Eye (tissue), 1 donor: Measurements from ENCODE around the gene ADGRL3.
"Not testable (repeated sequence)": the region's sequence is repeated elsewhere in the genome, so short reads cannot be mapped to it uniquely, and the experiment has no call there.

Experiments
- DNase-seq: peaks from one replicate; pipeline ENCODE4 v3.0.0-alpha.2; 2015

The ADGRL3 gene

DNA sequence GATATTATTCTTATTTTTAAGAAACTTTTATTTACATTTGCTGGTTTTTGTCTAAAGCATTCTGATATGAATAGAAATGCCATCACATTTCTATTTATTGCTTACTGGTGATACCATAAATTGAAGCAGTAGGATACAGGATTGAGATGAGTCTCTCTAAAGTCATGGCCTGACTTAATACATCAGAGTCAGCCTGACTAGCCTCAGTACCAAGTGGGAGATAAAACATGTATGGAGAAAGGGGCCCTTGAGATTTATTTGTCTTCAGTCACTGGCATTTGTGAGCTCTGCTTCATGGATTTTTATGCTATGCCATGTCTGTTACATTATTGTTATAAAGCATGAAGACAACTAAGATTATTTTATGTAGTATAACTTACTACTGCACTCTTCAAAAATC lies 465.5 kb downstream of the ADGRL3 start:
- DNase-seq = no peak

DNA sequence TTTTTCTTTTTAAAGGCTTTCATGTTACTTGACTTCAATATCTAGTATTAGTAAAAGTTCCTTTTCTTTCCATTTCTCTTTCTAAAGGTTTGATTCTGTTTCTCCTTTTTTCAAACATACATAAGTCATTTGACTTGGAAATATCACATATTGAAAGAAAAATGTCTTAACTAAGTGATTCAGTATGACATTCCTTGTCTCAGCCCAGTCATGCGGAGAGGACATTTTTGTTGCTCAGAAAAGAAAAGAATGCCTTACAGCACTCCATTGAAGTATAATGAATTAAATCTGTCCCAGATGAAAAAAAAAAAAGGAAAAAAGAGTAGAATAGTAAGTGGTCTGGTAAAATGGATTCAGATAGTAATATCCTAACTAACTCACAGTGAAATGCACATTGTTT lies 466.1 kb downstream of the ADGRL3 start:
- peak; percentile 91 for DNase-seq

DNA sequence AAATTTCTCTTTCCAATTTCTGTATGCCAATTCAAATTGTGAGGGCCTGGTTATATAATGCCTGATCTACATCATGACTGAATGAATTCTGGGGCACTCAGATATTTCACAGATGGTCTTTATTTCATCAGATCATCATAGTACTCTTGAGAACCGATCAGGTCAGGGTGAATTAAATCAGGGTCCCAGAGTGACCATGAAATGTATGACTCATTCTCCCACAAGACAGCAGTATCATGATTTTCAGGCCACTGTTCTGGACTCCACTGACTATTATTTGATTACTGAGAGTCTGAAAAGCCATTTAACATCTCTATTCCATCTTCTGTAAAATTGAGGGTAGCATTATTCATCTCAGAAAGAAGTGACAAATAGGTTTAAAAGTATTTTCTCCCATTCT lies 471.5 kb downstream of the ADGRL3 start:
- DNase-seq = no peak

DNA sequence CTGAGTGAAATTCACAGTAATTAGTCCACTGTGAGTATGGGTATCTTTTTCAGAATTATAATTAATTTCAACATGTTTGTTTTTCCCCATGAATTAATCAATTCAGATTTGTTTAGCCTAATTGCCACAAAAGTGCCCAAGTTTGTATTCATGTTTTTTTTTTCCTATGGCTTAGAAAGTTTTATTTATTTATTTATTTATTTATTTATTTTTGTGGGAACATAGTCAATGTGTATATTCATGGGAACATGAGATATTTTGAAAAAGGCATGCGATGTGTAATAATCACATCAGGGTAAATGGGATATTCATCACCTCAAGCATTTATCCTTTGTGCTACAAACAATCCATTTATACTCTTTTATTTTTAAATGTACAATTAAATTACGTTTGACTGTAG lies 475.3 kb downstream of the ADGRL3 start:
- no peak for DNase-seq

DNA sequence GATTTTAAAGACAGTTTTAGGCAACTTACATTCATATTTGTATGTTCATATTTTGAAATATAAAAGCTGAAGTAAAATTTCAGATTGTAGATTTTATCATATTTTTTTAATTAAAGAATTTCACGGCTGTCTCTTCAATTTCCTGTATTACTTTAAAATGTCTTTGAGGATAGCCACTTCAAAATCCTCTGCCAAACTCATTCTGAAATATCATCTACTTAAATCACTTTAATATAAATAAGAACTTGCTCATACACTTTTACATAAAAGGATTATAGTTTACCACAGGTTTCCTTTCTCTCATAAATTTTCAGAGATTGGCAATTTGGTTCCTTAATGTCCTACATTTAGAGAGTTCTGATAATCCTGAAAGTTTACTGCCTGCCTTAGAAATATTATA lies 478.2 kb downstream of the ADGRL3 start:
- no peak for DNase-seq

DNA sequence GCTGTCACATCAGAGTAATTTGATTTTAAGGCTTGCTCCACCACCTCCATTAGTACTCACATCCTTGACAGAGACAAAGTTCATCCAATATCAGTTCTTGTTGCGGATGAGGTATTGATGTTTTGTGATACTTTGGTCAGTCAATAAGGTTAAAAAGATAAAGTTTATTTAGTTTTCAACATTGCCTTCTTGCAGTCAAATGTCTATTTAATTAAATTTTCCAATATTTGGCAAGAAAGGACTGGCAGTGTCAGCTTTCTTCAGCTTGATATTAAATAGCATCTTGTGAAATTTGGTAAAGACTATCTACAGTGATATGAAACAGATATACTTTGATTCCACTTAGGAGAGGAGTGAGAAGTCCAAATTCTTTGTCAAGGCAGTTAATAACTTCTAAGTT lies 493.4 kb downstream of the ADGRL3 start:
- no peak for DNase-seq

DNA sequence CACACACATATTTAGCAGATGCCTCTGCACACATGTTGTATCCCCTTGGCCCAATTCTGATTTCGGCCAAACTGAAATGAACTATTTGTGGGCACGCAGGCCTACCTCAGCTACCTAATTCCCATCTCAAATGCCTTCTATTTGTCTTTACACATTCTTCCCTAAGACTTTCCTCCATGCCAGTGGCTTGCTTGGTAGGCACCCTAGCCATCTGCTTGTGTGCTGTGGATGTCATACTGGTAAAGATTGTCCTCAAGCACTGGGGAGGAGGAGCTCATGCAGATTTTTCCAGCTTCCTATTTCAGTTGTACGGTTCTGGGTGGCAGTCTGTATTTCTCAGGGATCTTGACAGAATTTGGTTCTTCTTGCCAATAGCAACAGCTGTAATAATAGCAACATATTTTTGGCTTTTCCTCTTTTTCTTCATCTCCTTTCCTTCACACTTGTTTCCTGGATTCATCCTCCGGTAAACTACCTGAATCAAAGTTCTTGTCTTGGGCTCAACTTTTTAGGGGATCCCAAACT lies 514.3 kb downstream of the ADGRL3 start:
- no peak for DNase-seq

DNA sequence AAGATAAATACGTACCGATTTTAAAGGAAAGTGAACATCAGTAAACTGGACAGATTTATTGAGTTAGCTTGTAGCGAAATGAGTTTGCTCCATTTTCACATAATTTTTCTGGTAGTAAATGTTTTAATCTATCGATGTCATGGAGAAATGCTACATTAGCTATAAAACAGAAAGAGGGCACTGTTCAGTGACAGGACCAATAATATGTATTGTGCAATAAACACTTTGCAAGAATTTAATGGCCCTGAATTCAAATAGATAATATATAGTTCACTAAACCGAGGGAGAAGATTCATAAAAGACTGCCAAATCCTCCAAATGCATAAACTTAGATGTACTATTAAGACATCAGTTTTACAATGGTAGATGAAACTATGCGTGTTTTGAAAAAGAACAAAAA lies 516.3 kb downstream of the ADGRL3 start:
- DNase-seq = no peak

DNA sequence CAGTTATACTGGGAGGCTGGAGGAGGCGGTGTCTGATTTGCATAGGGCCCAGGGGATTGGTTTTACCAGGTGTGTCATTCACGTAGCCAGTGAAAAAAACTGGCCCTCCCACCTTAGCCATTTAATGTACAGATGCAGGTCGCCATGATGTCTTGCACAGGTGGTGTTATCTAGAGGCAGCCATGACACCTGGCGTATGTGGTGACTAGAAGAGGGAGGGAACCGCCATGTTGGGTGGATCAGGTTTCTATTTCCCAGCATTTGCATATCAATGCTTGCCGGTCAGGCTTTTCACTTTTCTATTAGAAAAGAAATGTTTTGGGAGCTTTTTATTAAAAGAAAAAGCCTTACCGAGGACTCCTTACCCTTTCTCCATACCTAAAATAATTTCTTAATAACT lies 523.4 kb downstream of the ADGRL3 start:
- no peak for DNase-seq

DNA sequence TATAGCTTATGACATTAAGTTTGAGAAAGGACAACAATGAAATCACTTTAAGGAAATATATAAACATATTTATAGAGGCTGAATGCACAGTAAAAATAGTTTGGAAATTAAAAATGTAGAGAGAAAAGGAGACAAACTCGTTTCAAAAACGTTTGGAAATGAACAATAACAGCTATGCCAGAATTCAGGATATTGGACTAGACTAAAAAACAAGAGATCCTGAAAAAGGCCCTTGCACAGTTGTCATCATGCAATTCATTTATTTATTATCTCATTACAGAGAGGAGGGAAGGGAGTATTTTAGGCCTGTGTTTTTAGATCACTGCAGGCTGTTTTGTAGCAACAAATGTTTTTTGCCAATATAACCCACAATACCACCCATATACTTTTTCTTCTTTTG lies 527.2 kb downstream of the ADGRL3 start:
- DNase-seq = no peak

DNA sequence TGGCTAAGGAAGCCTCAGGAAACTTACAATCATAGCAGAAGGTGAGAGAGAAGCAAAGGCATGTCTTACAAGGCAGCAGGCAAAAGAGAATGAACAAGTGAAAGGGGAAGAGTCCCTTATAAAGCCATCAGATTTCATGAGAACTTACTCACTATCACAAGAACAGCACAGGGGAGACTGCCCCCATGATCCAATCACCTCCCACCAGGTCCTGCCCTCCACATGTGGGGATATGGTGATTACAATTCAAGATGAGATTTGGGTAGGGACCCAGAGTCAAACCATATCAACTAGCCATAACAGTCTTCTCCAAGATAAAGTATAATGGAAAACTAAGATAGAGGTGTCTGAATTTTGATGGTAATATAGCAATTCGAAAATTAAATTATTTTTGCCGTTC lies 534.3 kb downstream of the ADGRL3 start:
- DNase-seq = no peak

DNA sequence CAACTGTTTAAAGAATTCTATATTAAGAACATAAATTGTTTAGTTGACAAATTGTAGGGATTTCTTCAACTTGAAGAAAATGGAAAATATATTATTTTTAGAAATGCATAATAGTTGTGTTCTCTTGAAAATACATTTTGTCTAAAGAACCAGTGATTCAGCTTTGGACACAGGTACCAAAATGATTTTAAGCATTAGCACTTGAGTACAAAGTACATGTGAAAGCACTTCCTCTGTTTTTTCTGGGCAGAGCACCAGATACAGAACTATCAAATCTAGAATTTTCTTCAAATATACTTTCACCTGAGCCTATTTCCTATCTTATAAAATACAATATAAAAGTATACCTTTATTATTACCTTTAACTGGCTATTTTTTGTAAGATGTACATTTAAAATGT lies 539.8 kb downstream of the ADGRL3 start:
- DNase-seq = no peak

DNA sequence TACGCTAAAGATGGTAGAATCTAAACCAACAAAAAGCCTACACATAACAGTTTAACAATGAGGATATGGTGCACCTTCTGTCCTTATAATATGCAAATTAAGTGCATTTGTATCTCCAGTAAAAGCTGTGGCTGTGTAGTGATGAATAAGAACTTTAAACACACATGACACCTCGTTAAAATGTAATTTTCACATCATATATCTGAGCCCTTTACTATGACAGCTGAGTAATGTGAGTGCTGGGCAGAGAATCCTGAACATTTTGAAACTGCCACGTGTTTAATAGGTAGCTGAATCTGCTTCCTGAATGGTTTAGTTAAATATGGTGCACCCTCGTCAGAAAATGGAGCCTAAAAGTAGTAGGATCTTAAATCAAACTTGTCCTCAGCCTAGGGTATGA lies 540.8 kb downstream of the ADGRL3 start:
- DNase-seq = peak; percentile 8

DNA sequence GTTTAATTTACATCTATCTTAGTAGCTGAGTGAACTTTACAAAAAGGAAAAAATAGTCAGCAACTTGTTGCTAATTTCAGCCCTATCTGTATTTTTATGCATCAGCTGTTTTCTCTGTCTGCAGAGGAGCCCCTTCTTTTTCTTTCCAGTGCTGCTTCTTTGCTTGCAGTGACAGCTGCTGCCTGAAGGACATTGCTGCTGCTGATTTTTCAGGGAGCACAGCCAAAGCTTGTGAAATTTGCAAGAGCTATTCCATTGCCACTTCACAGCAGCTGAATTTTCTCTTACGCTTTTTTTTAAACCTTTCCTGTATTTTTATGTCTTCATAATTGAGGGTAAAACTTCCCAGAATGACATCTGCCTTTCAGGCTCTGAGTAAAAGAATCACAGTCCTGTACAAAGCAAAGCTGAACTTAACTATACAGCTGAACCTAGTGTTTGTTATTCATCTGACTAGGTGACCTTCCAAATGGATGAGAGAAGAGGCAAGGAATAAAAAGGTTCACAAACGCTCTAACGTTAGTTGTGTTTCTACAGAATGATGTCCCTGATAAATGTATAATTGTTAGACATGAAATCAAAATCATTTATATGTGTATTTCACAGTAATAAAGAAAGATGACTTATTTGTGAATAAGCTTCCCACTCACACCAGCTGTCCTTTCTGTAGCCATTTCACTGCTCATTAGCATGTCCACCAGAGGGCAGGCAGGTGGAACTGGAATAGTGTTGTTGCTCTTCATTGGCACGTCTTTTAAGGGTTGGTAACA lies 541.4 kb downstream of the ADGRL3 start:
- DNase-seq = peak; percentile 42

DNA sequence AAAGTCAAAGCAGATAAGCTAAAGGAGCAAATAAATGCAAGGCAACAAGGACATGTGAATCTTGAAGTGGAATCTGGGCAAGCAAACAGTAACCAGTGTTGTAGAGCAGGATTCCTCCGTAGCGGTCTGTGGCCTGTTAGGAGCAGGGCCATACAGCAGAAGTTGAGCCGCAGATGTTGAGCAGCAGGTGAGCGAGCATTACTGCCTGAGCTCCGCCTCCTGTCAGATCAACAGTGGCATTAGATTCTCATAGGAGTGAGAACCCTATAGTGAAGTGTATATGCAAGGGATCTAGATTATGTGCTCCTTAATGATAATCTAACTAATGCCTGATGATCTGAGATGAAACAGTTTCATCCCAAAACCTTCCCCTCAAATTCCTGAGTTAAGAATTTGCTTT lies 550.7 kb downstream of the ADGRL3 start:
- no peak for DNase-seq

DNA sequence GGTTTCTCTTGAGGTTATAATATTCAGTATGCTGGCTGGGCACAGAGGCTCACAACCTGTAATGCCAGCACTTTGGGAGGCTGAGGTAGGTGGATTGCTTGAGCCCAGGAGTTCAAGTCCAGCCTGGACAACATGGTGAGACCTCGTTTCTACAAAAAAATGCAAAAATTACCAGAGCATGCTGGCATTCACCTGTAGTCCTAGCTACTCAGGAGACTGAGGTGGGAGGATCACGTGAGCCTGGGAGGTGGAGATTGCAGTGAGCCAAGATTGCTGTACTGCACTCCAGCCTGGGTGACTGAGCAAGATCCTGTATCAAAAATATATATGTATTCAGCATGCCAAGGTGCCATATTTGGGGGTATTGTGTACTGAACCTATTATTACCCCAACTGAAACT lies 552.5 kb downstream of the ADGRL3 start:
- DNase-seq = no peak

DNA sequence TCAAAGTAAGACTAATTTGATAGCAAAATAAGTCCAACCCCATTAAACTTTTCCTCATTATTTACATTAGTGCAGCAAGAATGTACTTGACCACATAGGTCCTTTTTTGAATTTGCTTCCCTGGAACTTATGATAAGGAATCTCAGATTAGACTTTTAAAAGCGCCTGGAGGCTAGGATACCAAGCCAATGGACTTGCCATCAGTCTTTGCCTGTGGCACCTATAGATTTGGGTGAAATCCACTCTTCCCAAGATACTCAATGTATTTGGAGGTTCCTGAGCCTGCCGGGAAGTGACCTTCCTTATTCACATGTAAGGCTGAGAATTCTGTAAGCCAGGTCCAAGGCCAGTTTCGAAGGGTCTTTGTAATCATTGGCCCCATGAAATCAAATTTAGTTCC lies 553.6 kb downstream of the ADGRL3 start:
- no peak for DNase-seq

DNA sequence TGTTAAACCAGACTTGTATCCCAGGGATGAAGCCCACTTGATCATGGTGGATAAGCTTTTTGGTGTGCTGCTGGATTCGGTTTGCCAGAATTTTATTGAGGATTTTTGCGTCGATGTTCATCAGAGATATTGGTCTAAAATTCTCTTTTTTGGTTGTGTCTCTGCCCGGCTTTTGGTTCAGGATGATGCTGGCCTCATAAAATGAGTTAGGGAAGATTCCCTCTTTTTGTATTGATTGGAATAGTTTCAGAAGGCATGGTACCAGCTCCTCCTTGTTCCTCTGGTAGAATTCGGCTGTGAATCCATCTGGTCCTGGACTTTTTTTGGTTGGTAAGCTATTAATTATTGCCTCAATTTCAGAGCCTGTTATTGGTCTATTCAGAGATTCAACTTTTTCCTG lies 556.8 kb downstream of the ADGRL3 start:
- DNase-seq = not testable (repeated sequence)

DNA sequence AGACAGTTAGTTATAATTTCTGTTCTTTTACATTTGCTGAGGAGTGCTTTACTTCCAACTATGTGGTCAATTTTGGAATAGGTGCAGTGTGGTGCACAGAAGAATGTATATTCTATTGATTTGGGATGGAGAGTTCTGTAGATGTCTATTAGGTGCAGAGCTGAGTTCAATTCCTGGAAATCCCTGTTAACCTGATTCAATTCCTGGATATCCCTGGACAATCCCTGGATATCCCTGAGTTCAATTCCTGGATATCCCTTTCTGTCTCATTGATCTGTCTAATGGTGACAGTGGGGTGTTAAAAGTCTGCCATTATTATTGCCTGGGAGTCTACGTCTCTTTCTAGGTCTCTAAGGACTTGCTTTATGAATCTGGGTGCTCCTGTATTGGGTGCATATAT lies 557.9 kb downstream of the ADGRL3 start:
- DNase-seq = not testable (repeated sequence)

DNA sequence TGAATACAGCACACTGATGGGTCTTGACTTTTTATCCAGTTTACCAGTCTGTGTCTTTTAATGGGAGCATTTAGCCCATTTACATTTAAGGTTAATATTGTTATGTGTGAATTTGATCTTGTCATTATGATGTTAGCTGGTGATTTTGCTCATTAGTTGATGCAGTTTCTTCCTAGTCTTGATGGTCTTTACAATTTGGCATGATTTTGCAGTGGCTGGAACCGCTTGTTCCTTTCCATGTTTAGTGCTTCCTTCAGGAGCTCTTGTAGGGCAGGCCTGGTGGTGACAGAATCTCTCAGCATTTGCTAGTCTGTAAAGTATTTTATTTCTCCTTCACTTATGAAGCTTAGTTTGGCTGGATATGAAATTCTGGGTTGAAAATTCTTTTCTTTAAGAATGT lies 558.5 kb downstream of the ADGRL3 start:
- not testable (repeated sequence) for DNase-seq

DNA sequence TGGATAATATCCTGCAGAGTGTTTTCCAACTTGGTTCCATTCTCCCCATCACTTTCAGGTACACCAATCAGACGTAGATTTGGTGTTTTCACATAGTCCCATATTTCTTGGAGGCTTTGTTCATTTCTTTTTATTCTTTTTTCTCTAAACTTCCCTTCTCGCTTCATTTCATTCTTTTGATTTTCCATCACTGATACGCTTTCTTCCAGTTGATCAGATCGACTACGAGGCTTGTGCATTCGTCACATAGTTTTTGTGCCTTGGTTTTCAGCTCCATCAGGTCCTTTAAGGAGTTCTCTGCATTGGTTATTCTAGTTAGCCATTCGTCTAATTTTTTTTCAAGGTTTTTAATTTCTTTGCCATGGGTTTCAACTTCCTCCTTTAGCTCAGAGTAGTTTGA lies 559.1 kb downstream of the ADGRL3 start:
- DNase-seq = not testable (repeated sequence)

DNA sequence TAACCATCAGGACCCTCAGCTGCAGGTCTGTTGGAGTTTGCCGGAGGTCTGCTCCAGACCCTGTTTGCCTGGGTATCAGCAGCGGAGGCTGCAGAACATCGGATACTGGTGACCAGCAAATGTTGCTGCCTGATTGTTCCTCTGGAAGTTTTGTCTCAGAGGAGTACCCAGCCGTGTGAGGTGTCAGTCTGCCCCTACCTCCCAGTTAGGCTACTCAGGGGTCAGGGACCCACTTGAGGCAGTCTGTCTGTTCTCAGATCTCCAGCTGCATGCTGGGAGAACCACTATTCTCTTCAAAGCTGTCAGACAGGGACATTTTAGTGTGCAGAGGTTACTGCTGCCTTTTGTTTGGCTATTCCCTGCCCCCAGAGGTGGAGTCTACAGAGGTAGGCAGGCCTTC lies 559.8 kb downstream of the ADGRL3 start:
- not testable (repeated sequence) for DNase-seq

DNA sequence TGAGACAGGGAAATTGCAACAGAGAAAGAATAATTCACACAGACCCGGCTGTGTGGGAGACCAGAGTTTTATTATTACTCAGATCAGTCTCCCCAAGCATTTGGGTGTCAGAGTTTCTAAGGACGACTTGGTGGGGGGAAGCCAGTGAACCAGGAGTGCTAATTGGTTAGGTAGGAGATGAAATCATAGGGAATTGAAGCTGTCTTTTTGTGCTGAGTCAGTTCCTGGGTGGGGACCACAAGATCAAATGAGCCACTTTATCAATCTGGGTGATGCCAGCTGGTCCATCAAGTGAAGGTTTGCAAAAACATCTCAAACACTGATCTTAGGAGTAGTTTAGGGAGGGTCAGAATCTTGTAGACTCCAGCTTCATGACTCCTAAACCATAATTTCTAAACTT lies 560.7 kb downstream of the ADGRL3 start:
- DNase-seq = no peak

DNA sequence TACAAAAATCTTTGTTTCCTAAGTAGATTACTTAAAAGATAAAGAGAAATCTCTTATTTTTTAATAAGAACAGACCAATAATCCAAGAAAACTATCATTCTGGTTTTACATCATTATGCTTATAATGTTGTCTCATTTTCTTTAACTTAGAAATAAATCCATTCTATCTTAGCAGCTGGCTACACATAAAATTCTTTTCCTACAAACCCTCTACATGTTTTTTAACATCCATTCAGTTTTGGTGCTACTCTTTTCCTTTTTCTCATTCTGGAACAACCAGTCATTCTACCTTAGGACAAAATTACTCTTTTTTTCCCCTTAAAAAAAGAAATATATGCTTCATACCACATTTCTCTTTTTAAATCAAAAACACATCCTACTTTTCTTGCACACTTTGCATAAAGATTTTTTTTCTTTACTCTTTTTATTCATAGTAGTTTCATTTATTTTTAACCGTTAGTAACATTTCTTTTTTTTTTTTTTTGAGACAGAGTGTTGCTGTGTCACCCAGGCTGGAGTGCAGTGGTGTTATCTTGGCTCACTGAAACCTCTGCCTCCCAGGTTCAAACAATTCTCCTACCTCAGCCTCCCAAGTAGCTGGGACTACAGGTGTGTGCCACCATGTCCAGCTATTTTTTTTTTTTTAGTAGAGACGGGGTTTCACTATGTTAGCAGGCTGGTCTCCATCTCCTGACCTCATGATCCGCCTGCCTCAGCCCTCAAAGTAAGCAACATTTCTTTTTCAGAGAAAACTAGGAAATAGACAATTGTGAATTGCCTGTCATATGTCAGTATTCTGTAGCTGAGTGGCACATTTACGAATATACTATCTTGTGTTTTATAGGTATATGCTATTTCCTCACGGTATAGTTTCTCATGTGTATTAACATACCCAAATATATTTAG lies 562.8 kb downstream of the ADGRL3 start:
- no peak for DNase-seq
